Sigmoid colon (tissue), 7 donors: ENCODE results near the gene ENGASE. TPM values are rescaled to one million over a fixed set of nuclear protein-coding genes. Genes with fewer than 3 reads are reported as not detected.

Experiments
- DNase-seq: peaks from one replicate; pipeline ENCODE4 v3.0.0-alpha.2; 2019
- H3K27ac ChIP-seq, 4 donors: fragments of 200-600 bp; sonication (generic); one replicate each; pipeline ENCODE4 v1.5.1; 2016 to 2019; ENCODE audit warnings: mild to moderate bottlenecking in 1 of 4
- H3K27me3 ChIP-seq, 3 donors: fragments of 200-600 bp; sonication (generic); one replicate each; pipeline ENCODE4 v1.5.1; 2019; ENCODE audit warnings: mild to moderate bottlenecking in 1 of 3
- H3K36me3 ChIP-seq, 4 donors: fragments of 200-600 bp; sonication (generic); one replicate each; pipeline ENCODE4 v1.5.1; 2016 to 2019
- H3K4me1 ChIP-seq, 4 donors: fragments of 200-600 bp; sonication (generic); one replicate each; pipeline ENCODE4 v1.5.1; 2017 to 2019
- H3K4me3 ChIP-seq, 4 donors: fragments of 200-600 bp; sonication (generic); one replicate each; pipeline ENCODE4 v1.5.1; 2017 to 2019; ENCODE audit warnings: mild to moderate bottlenecking in 2 of 4, moderate library complexity in 1 of 4
- H3K9me3 ChIP-seq, 4 donors: fragments of 200-600 bp in 3 of 4; sonication (generic) in 3 of 4; one replicate each; pipeline versions ENCODE4 v1.5.1 to v1.6.1; 2013 to 2019
- CTCF ChIP-seq, 4 experiments: fragments of 450-650 bp in 3 of 4; fragments of 200-600 bp in 1 of 4; IDR thresholded peaks; one replicate each; pipeline ENCODE4 v1.5.1; 2016 to 2019; ENCODE audit warnings: antibody characterized with exemption in 4 of 4, mild to moderate bottlenecking in 3 of 4, moderate library complexity in 2 of 4
- EP300 ChIP-seq, 4 donors: sonication (generic); formaldehyde crosslinking; IDR thresholded peaks; one replicate each; pipeline ENCODE4 v1.6.1; 2017; ENCODE audit warnings: antibody characterized with exemption in 4 of 4
- POLR2A ChIP-seq, 2 donors: fragments of 450-650 bp; IDR thresholded peaks; one replicate each; pipeline ENCODE4 v1.6.1; 2016; ENCODE audit warnings: antibody characterized with exemption in 2 of 2, mild to moderate bottlenecking in 2 of 2, moderate library complexity in 2 of 2
- POLR2AphosphoS5 ChIP-seq, 4 donors: sonication (generic); formaldehyde crosslinking; IDR thresholded peaks; one replicate each; pipeline ENCODE4 v1.6.1; 2017; ENCODE audit warnings: antibody characterized with exemption in 4 of 4
- WGBS, 2 donors: extraction: QIAGEN DNeasy Blood & Tissue Kit; methylation state at CpG; one replicate each; pipeline ENCODE4 v1.1.7; 2013; 5-methylcytosine and 5-hydroxymethylcytosine counted together
- intact Hi-C: fragments of 100-400 bp; cut with DNase I; formaldehyde crosslinking; loops from one replicate; pipeline ENCODE4 v1.15.1; 2023
- polyA plus RNA-seq, 3 donors: library from polyadenylated mRNA; stranded (reverse); fragments of 200-250 nt; gene quantifications; one replicate each; pipeline ENCODE4 v1.2.3, GENCODE V29; 2013
- total RNA-seq, 4 donors: library from RNA; depleted of rRNA; stranded (reverse); fragments of >200 nt; gene quantifications; one replicate each; pipeline ENCODE4 v1.1.0, GENCODE V29; 2016
- donor health status: healthy with polysubstance abuse.
- donor health status: Bipolar disorder and iron deficiency.
- donor health status: healthy.

ENGASE gene
- total and polyA plus RNA-seq, 7 donors, result 7.2 to 55.9 (median 14.3) TPM

- WGBS, 2 donors, result 49 to 73% methylated on average over 36 of the region's 36 CpGs
- TF ChIP-seq POLR2AphosphoS5 (IDR thresholded peaks at IDR 0.05) (no peak), EP300 (IDR thresholded peaks at IDR 0.05) (no peak), CTCF (IDR thresholded peaks at IDR 0.05) (no peak), POLR2A (IDR thresholded peaks at IDR 0.05) (no peak)
- intact Hi-C loops, result no loop called here
- H3K36me3 ChIP-seq, result peaks cover 0 to 4% (median 0%) of the 10 kb centered on the region in 4 donors
- peaks cover 0 to 5% (median 2%) of the 10 kb centered on the region in 4 donors for H3K4me1 ChIP-seq
- H3K27me3 ChIP-seq, result no peaks in the 10 kb centered on the region
- H3K27ac ChIP-seq, result no peak overlapping the region
- H3K4me3 ChIP-seq, result no peak overlapping the region
- DNase-seq, result no peak
- no peaks in the 10 kb centered on the region for H3K9me3 ChIP-seq
Observed at GRCh38 chr17:79132271-79133064, 57.8 kb downstream of the ENGASE start.

GRCh38 chr17:79133214-79133613 is 58.6 kb downstream of the ENGASE start:
- no peak overlapping the region for H3K27ac ChIP-seq
- intact Hi-C loops, result no loop called here
- no peaks in the 10 kb centered on the region for H3K9me3 ChIP-seq
- 100% methylated on average over 1 of the region's 1 CpG for WGBS, 2 donors
- peaks cover 0 to 13% (median 9%) of the 10 kb centered on the region in 4 donors for H3K4me1 ChIP-seq
- no peak overlapping the region for H3K4me3 ChIP-seq
- DNase-seq, result no peak
- H3K27me3 ChIP-seq, result no peaks in the 10 kb centered on the region
- TF ChIP-seq EP300 (IDR thresholded peaks at IDR 0.05) (no peak), CTCF (IDR thresholded peaks at IDR 0.05) (no peak), POLR2AphosphoS5 (IDR thresholded peaks at IDR 0.05) (no peak), POLR2A (IDR thresholded peaks at IDR 0.05) (no peak)
- peaks cover 0 to 4% (median 0%) of the 10 kb centered on the region in 4 donors for H3K36me3 ChIP-seq

- intact Hi-C loops, result no loop called here
- Histone ChIP-seq H3K27me3 (no peaks in the 10 kb centered on the region), H3K36me3 (peaks cover 0 to 4% (median 0%) of the 10 kb centered on the region in 4 donors), H3K4me1 (peaks cover 0 to 18% (median 15%) of the 10 kb centered on the region in 4 donors), H3K9me3 (no peaks in the 10 kb centered on the region), H3K4me3 (no peak overlapping the region), H3K27ac (no peak overlapping the region)
- TF ChIP-seq CTCF (IDR thresholded peaks at IDR 0.05), result no peak
- TF ChIP-seq POLR2A (IDR thresholded peaks at IDR 0.05), result no peak
- TF ChIP-seq EP300 (IDR thresholded peaks at IDR 0.05), result no peak
- TF ChIP-seq POLR2AphosphoS5 (IDR thresholded peaks at IDR 0.05), result no peak
- WGBS, 2 donors, result 31 to 65% methylated on average over 7 of the region's 7 CpGs
- DNase-seq, result no peak
Observed at GRCh38 chr17:79133985-79134384, 59.4 kb downstream of the ENGASE start.

GRCh38 chr17:79135011-79135410 is 60.4 kb downstream of the ENGASE start:
- H3K36me3 ChIP-seq, result peaks cover 0 to 4% (median 0%) of the 10 kb centered on the region in 4 donors
- intact Hi-C loops, result no loop called here
- H3K4me3 ChIP-seq, result no peak overlapping the region
- H3K9me3 ChIP-seq, result no peaks in the 10 kb centered on the region
- 86 to 93% methylated on average over 9 of the region's 9 CpGs for WGBS, 2 donors
- no peak overlapping the region for H3K27ac ChIP-seq
- no peak for DNase-seq
- H3K27me3 ChIP-seq, result peaks cover 0 to 1% (median 0%) of the 10 kb centered on the region in 3 donors
- peaks cover 0 to 23% (median 17%) of the 10 kb centered on the region in 4 donors for H3K4me1 ChIP-seq
- TF ChIP-seq POLR2A (IDR thresholded peaks at IDR 0.05), result peak in 1 of 2 donors; percentile 1
- no peak for TF ChIP-seq POLR2AphosphoS5 (IDR thresholded peaks at IDR 0.05)

GRCh38 chr17:79135628-79136405 is 61.2 kb downstream of the ENGASE start:
- WGBS, 2 donors, result 52 to 64% methylated on average over 24 of the region's 24 CpGs

More at GRCh38 chr17:79135628-79136405, 61.2 kb downstream of the ENGASE start:
- H3K4me1 ChIP-seq, result peaks cover 0 to 23% (median 17%) of the 10 kb centered on the region in 4 donors
- no peak overlapping the region for H3K4me3 ChIP-seq
- H3K9me3 ChIP-seq, result no peaks in the 10 kb centered on the region
- no peak for DNase-seq
- TF ChIP-seq POLR2AphosphoS5 (IDR thresholded peaks at IDR 0.05) (no peak), POLR2A (IDR thresholded peaks at IDR 0.05) (no peak), EP300 (IDR thresholded peaks at IDR 0.05) (no peak), CTCF (IDR thresholded peaks at IDR 0.05) (no peak)
- intact Hi-C loops, result no loop called here
- H3K36me3 ChIP-seq, result peaks cover 0 to 4% (median 0%) of the 10 kb centered on the region in 4 donors
- H3K27me3 ChIP-seq, result peaks cover 0 to 3% (median 0%) of the 10 kb centered on the region in 3 donors
- no peak overlapping the region for H3K27ac ChIP-seq
